ENCODE results near the gene PRIM2.
"Not testable (repeated sequence)": the region's sequence is repeated elsewhere in the genome, so short reads cannot be mapped to it uniquely, and the experiment has no call there.

Gene PRIM2

GRCh38 chr6:57303931-57304681, 13.3 kb upstream of the PRIM2 start:
- no peak overlapping the region for H2AFZ ChIP-seq
- H3K4me2 ChIP-seq (ENCODE audit: low read length), result no peak overlapping the region
- H3K79me2 ChIP-seq, result no peaks in the 10 kb centered on the region
- H3K36me3 ChIP-seq (ENCODE audit: control insufficient read depth, insufficient read depth, low read length), result no peaks in the 10 kb centered on the region
- no peak overlapping the region for H3K4me3 ChIP-seq (ENCODE audit: low read depth, low read length)
- no peaks in the 10 kb centered on the region for H3K27me3 ChIP-seq (ENCODE audit: control insufficient read depth, insufficient read depth, low read length)
- H3K9ac ChIP-seq, result no peak overlapping the region
- H3K27ac ChIP-seq, result no peak overlapping the region
- TF ChIP-seq CTCF (IDR thresholded peaks at IDR 0.05), result no peak
- no peaks in the 10 kb centered on the region for H3K4me1 ChIP-seq
- H3K9me3 ChIP-seq (ENCODE audit: control insufficient read depth, low read length), result no peaks in the 10 kb centered on the region

- H3K4me1 ChIP-seq, result no peaks in the 10 kb centered on the region
- H3K4me3 ChIP-seq (ENCODE audit: low read depth, low read length), result no peak overlapping the region
- no peak overlapping the region for H2AFZ ChIP-seq
- no peak for TF ChIP-seq CTCF (IDR thresholded peaks at IDR 0.05)
- H3K9me3 ChIP-seq (ENCODE audit: control insufficient read depth, low read length), result no peaks in the 10 kb centered on the region
- H3K4me2 ChIP-seq (ENCODE audit: low read length), result no peak overlapping the region
- H3K27ac ChIP-seq, result no peak overlapping the region
- H3K27me3 ChIP-seq (ENCODE audit: control insufficient read depth, insufficient read depth, low read length), result no peaks in the 10 kb centered on the region
- H3K79me2 ChIP-seq, result no peaks in the 10 kb centered on the region
- no peak overlapping the region for H3K9ac ChIP-seq
- H3K36me3 ChIP-seq (ENCODE audit: control insufficient read depth, insufficient read depth, low read length), result no peaks in the 10 kb centered on the region
These were observed 12.3 kb upstream of the PRIM2 start for GRCh38 chr6:57305107-57305506.

- Histone ChIP-seq H3K4me1 (no peaks in the 10 kb centered on the region), H3K9me3 (ENCODE audit: control insufficient read depth, low read length) (no peaks in the 10 kb centered on the region), H2AFZ (no peak overlapping the region), H3K4me2 (ENCODE audit: low read length) (no peak overlapping the region), H3K79me2 (no peaks in the 10 kb centered on the region), H3K36me3 (ENCODE audit: control insufficient read depth, insufficient read depth, low read length) (no peaks in the 10 kb centered on the region), H3K4me3 (ENCODE audit: low read depth, low read length) (no peak overlapping the region), H3K9ac (no peak overlapping the region), H3K27ac (no peak overlapping the region), H3K27me3 (ENCODE audit: control insufficient read depth, insufficient read depth, low read length) (no peaks in the 10 kb centered on the region)
- TF ChIP-seq CTCF (IDR thresholded peaks at IDR 0.05), result no peak
These were observed 11.7 kb upstream of the PRIM2 start for GRCh38 chr6:57305761-57306160.

GRCh38 chr6:57306273-57306672, 11.2 kb upstream of the PRIM2 start:
- H3K79me2 ChIP-seq, result no peaks in the 10 kb centered on the region
- no peaks in the 10 kb centered on the region for H3K36me3 ChIP-seq (ENCODE audit: control insufficient read depth, insufficient read depth, low read length)
- no peak for TF ChIP-seq CTCF (IDR thresholded peaks at IDR 0.05)
- H3K4me2 ChIP-seq (ENCODE audit: low read length), result no peak overlapping the region
- no peak overlapping the region for H3K9ac ChIP-seq
- no peaks in the 10 kb centered on the region for H3K4me1 ChIP-seq
- H3K9me3 ChIP-seq (ENCODE audit: control insufficient read depth, low read length), result no peaks in the 10 kb centered on the region
- H2AFZ ChIP-seq, result no peak overlapping the region
- H3K4me3 ChIP-seq (ENCODE audit: low read depth, low read length), result no peak overlapping the region
- H3K27me3 ChIP-seq (ENCODE audit: control insufficient read depth, insufficient read depth, low read length), result no peaks in the 10 kb centered on the region
- no peak overlapping the region for H3K27ac ChIP-seq

GRCh38 chr6:57307850-57308249, 9.6 kb upstream of the PRIM2 start:
- H3K27me3 ChIP-seq (ENCODE audit: control insufficient read depth, insufficient read depth, low read length), result no peaks in the 10 kb centered on the region
- TF ChIP-seq CTCF (IDR thresholded peaks at IDR 0.05), result no peak
- H3K27ac ChIP-seq, result no peak overlapping the region
- no peak overlapping the region for H3K9ac ChIP-seq
- H3K4me2 ChIP-seq (ENCODE audit: low read length), result no peak overlapping the region
- no peak overlapping the region for H2AFZ ChIP-seq
- no peaks in the 10 kb centered on the region for H3K9me3 ChIP-seq (ENCODE audit: control insufficient read depth, low read length)
- H3K79me2 ChIP-seq, result no peaks in the 10 kb centered on the region
- H3K4me1 ChIP-seq, result no peaks in the 10 kb centered on the region
- no peaks in the 10 kb centered on the region for H3K36me3 ChIP-seq (ENCODE audit: control insufficient read depth, insufficient read depth, low read length)
- H3K4me3 ChIP-seq (ENCODE audit: low read depth, low read length), result no peak overlapping the region

- H3K9me3 ChIP-seq (ENCODE audit: control insufficient read depth, low read length); H3K79me2 ChIP-seq; H3K9ac ChIP-seq; H3K4me3 ChIP-seq (ENCODE audit: low read depth, low read length); H3K27ac ChIP-seq; H3K4me2 ChIP-seq (ENCODE audit: low read length); H3K36me3 ChIP-seq (ENCODE audit: control insufficient read depth, insufficient read depth, low read length); H2AFZ ChIP-seq; H3K4me1 ChIP-seq; H3K27me3 ChIP-seq (ENCODE audit: control insufficient read depth, insufficient read depth, low read length): not testable (repeated sequence)
These were observed 8.7 kb upstream of the PRIM2 start for GRCh38 chr6:57308755-57309154.

- H3K4me1 ChIP-seq; H3K4me2 ChIP-seq (ENCODE audit: low read length); H3K36me3 ChIP-seq (ENCODE audit: control insufficient read depth, insufficient read depth, low read length); H3K4me3 ChIP-seq (ENCODE audit: low read depth, low read length); H3K9me3 ChIP-seq (ENCODE audit: control insufficient read depth, low read length); H3K79me2 ChIP-seq; H3K9ac ChIP-seq; H3K27ac ChIP-seq; H3K27me3 ChIP-seq (ENCODE audit: control insufficient read depth, insufficient read depth, low read length); H2AFZ ChIP-seq: not testable (repeated sequence)
These were observed 7.2 kb upstream of the PRIM2 start for GRCh38 chr6:57310095-57310816.

Measured in parathyroid adenoma (tissue), 2 donors.